Testis (tissue), 3 donors: Measurements from ENCODE around the gene SPRY4. TPM values are rescaled to one million over a fixed set of nuclear protein-coding genes. Genes with fewer than 3 reads are reported as not detected.

Experiments used
- DNase-seq: peaks from one replicate; pipeline ENCODE4 v3.0.0-alpha.2; 2019
- H3K27ac ChIP-seq, 2 donors: fragments of 200-600 bp; sonication (generic); one replicate each; pipeline ENCODE4 v1.5.1; 2019
- H3K27me3 ChIP-seq: fragments of 200-600 bp; sonication (generic); one replicate; pipeline ENCODE4 v1.5.1; 2019
- H3K36me3 ChIP-seq: fragments of 200-600 bp; sonication (generic); one replicate; pipeline ENCODE4 v1.5.1; 2017; ENCODE audit warnings: low read depth; ENCODE audit errors: missing control alignments
- H3K4me1 ChIP-seq: fragments of 200-600 bp; sonication (generic); one replicate; pipeline ENCODE4 v1.5.1; 2019
- H3K4me3 ChIP-seq, 2 donors: fragments of 200-600 bp; sonication (generic); one replicate each; pipeline ENCODE4 v1.5.1; 2017 to 2019
- H3K9me3 ChIP-seq: fragments of 200-600 bp; sonication (generic); one replicate; pipeline ENCODE4 v1.5.1; 2017
- CTCF ChIP-seq, 3 experiments: fragments of 450-650 bp in 2 of 3; fragments of 200-600 bp in 1 of 3; sonication (generic) in 1 of 3; IDR thresholded peaks; one replicate each; pipeline ENCODE4 v1.5.1; 2016 to 2019; ENCODE audit warnings: antibody characterized with exemption in 3 of 3, mild to moderate bottlenecking in 2 of 3, moderate library complexity in 1 of 3
- POLR2A ChIP-seq: fragments of 450-650 bp; IDR thresholded peaks from one replicate; pipeline ENCODE4 v1.6.1; 2017; ENCODE audit warnings: antibody characterized with exemption, mild to moderate bottlenecking, moderate library complexity
- WGBS, 2 donors: methylation state at CpG; one replicate each; pipeline ENCODE4 v1.1.5; 2018; 5-methylcytosine and 5-hydroxymethylcytosine counted together
- intact Hi-C: fragments of 100-400 bp; cut with DNase I; formaldehyde crosslinking; loops from one replicate; pipeline ENCODE4 v1.15.1; 2023; ENCODE audit warnings: low total_unique reads
- polyA plus RNA-seq: library from polyadenylated mRNA; stranded (reverse); fragments of 350-450 nt; fragmentation: Illumina TruSeq; extraction: RNeasy Lipid Tissue Mini Kit (QIAGEN cat#74804); gene quantifications from one replicate; pipeline ENCODE4 v1.2.3, GENCODE V29; 2014; ENCODE audit warnings: low read depth, low replicate concordance; ENCODE audit not compliant: insufficient read depth
- total RNA-seq, 2 donors: library from RNA; depleted of rRNA; stranded (reverse); fragments of >200 nt; gene quantifications; one replicate each; pipeline ENCODE4 v1.2.3, GENCODE V29; 2016

The SPRY4 gene
- total and polyA plus RNA-seq, 3 donors from 2014 or later, result 3.8 to 7.2 (median 5.3) TPM

- Histone ChIP-seq H3K9me3 (no peaks in the 10 kb centered on the region), H3K27ac (no peak overlapping the region), H3K4me1 (peaks cover 13% of the 10 kb centered on the region), H3K36me3 (no peaks in the 10 kb centered on the region), H3K27me3 (no peaks in the 10 kb centered on the region), H3K4me3 (no peak overlapping the region)
- no peak for TF ChIP-seq POLR2A
- no peak for TF ChIP-seq CTCF (IDR thresholded peaks at IDR 0.05)
- intact Hi-C loops, result no loop called here
- 47 to 94% methylated on average over 1 to 2 of the region's 2 CpGs for WGBS, 2 donors
- no peak for DNase-seq
These were observed 5.6 kb upstream of the SPRY4 start for GRCh38 chr5:142330444-142330843.

GRCh38 chr5:142330026-142330425, 5.2 kb upstream of the SPRY4 start:
- H3K4me1 ChIP-seq, result peaks cover 16% of the 10 kb centered on the region
- no peak for TF ChIP-seq POLR2A
- no peak for TF ChIP-seq CTCF (IDR thresholded peaks at IDR 0.05)
- H3K4me3 ChIP-seq, result no peak overlapping the region
- 95% methylated on average over 6 of the region's 6 CpGs for WGBS, 2 donors
- intact Hi-C loops, result no loop called here
- no peaks in the 10 kb centered on the region for H3K9me3 ChIP-seq
- no peak for DNase-seq
- no peaks in the 10 kb centered on the region for H3K36me3 ChIP-seq
- no peak overlapping the region for H3K27ac ChIP-seq
- H3K27me3 ChIP-seq, result no peaks in the 10 kb centered on the region

GRCh38 chr5:142327111-142327842, 2.5 kb upstream of the SPRY4 start:
- no peak for DNase-seq
- H3K27me3 ChIP-seq, result no peaks in the 10 kb centered on the region
- no peak overlapping the region for H3K4me3 ChIP-seq
- no peaks in the 10 kb centered on the region for H3K9me3 ChIP-seq
- no peak for TF ChIP-seq POLR2A
- TF ChIP-seq CTCF (IDR thresholded peaks at IDR 0.05), result no peak
- H3K27ac ChIP-seq, result no peak overlapping the region
- intact Hi-C loops, result no loop called here
- H3K4me1 ChIP-seq, result peaks cover 16% of the 10 kb centered on the region
- H3K36me3 ChIP-seq, result no peaks in the 10 kb centered on the region
- 33 to 50% methylated on average over 9 of the region's 9 CpGs for WGBS, 2 donors

- intact Hi-C loops, result no loop called here
- Histone ChIP-seq H3K36me3 (no peaks in the 10 kb centered on the region), H3K9me3 (no peaks in the 10 kb centered on the region), H3K27me3 (no peaks in the 10 kb centered on the region), H3K4me3 (peak overlapping the region in 1 of 2 donors; percentile 72), H3K27ac (peak overlapping the region in 1 of 2 donors; percentile 32), H3K4me1 (peaks cover 16% of the 10 kb centered on the region)
- TF ChIP-seq POLR2A (no peak), CTCF (IDR thresholded peaks at IDR 0.05) (no peak)
- 26 to 33% methylated on average over 7 to 8 of the region's 8 CpGs for WGBS, 2 donors
- no peak for DNase-seq
These were observed 1.7 kb upstream of the SPRY4 start for GRCh38 chr5:142326480-142326938.
